ENCODE measurements around the gene CCDC51.

- TF ChIP-seq POLR2AphosphoS5 (IDR thresholded peaks at IDR 0.05) (no peak), POLR2A (IDR thresholded peaks at IDR 0.05) (no peak), CTCF (IDR thresholded peaks at IDR 0.05 in 8 of 11, conservative IDR thresholded peaks at IDR 0.05 in 3 of 11) (no peak)
Observed at GRCh38 chr3:48451270-48451669, 11.4 kb upstream of the CCDC51 start.
